IPS-18c (cell line): ENCODE data around the gene GPR108.
A peak's percentile ranks its signal among the peaks of the same experiment; 100 is the strongest.
"Not testable (repeated sequence)": the region's sequence is repeated elsewhere in the genome, so short reads cannot be mapped to it uniquely, and the experiment has no call there.

ENCODE experiments used
- H3K4me3 ChIP-seq: 2 replicates; pipeline ENCODE4 v1.7.0; 2013; ENCODE audit warnings: low read depth, mild to moderate bottlenecking, low read length, moderate library complexity; ENCODE audit not compliant: insufficient read depth
- H3K9me3 ChIP-seq: one replicate; pipeline ENCODE4 v1.6.1; 2013; ENCODE audit warnings: mild to moderate bottlenecking, low read length, moderate library complexity; ENCODE audit not compliant: control insufficient read depth, insufficient read depth

Gene GPR108

GRCh38 chr19:6737284-6737872 lies at the start of gene GPR108:
TSS of gene GPR108 (minus strand) at chr19:6737580. CDS start at chr19:6737576, 4 bp downstream.
- peak within 1 kb of the TSS; percentile 75 for H3K4me3 ChIP-seq

GRCh38 chr19:6779206-6779605 lies 41.8 kb upstream of the GPR108 start:
- no peaks in the 10 kb centered on the region for H3K9me3 ChIP-seq
- H3K4me3 ChIP-seq: no peak overlapping the region

More at GRCh38 chr19:6737284-6737872, at the start of gene GPR108:
- H3K9me3 ChIP-seq: no peaks in the 10 kb centered on the region

- Histone ChIP-seq H3K4me3 (no peak overlapping the region), H3K9me3 (no peaks in the 10 kb centered on the region)
Observed at GRCh38 chr19:6778386-6778785, 41.0 kb upstream of the GPR108 start.

- no peaks in the 10 kb centered on the region for H3K9me3 ChIP-seq
- H3K4me3 ChIP-seq: no peak overlapping the region
Observed at GRCh38 chr19:6777434-6777833, 40.1 kb upstream of the GPR108 start.

- no peak overlapping the region for H3K4me3 ChIP-seq
- H3K9me3 ChIP-seq: no peaks in the 10 kb centered on the region
Observed at GRCh38 chr19:6776999-6777398, 39.6 kb upstream of the GPR108 start.

GRCh38 chr19:6776045-6776444 lies 38.7 kb upstream of the GPR108 start:
- not testable (repeated sequence) for H3K4me3 ChIP-seq, H3K9me3 ChIP-seq

- no peaks in the 10 kb centered on the region for H3K9me3 ChIP-seq
- H3K4me3 ChIP-seq: no peak overlapping the region
Observed at GRCh38 chr19:6774821-6775707, 37.7 kb upstream of the GPR108 start.

- no peak overlapping the region for H3K4me3 ChIP-seq
Observed at GRCh38 chr19:6773323-6773931, 36.0 kb upstream of the GPR108 start.

GRCh38 chr19:6772866-6773322 lies 35.5 kb upstream of the GPR108 start:
- Histone ChIP-seq H3K4me3 (no peak overlapping the region), H3K9me3 (no peaks in the 10 kb centered on the region)

More at GRCh38 chr19:6773323-6773931, 36.0 kb upstream of the GPR108 start:
- H3K9me3 ChIP-seq: no peaks in the 10 kb centered on the region

GRCh38 chr19:6772028-6772865 lies 34.9 kb upstream of the GPR108 start, which contains the start of gene VAV1:
TSS of gene VAV1 (plus strand) at chr19:6772708. CDS start at chr19:6772808, 100 bp downstream.
- Histone ChIP-seq H3K4me3 (no peak within 1 kb of the TSS), H3K9me3 (no peaks in the 10 kb centered on the region)

GRCh38 chr19:6771648-6772027 lies 34.3 kb upstream of the GPR108 start:
- H3K4me3 ChIP-seq, H3K9me3 ChIP-seq: not testable (repeated sequence)

GRCh38 chr19:6769006-6769619 lies 31.7 kb upstream of the GPR108 start:
- H3K4me3 ChIP-seq: no peak overlapping the region
- no peaks in the 10 kb centered on the region for H3K9me3 ChIP-seq

GRCh38 chr19:6768236-6768785 lies 30.9 kb upstream of the GPR108 start:
- Histone ChIP-seq H3K9me3 (no peaks in the 10 kb centered on the region), H3K4me3 (peak overlapping the region; percentile 81)

GRCh38 chr19:6767357-6768235 lies 30.2 kb upstream of the GPR108 start, which contains the start of gene SH2D3A:
TSS of gene SH2D3A (minus strand) at chr19:6767435. CDS start at chr19:6763748, 3,687 bp downstream.
- peak within 1 kb of the TSS; percentile 81 for H3K4me3 ChIP-seq
- H3K9me3 ChIP-seq: no peaks in the 10 kb centered on the region

GRCh38 chr19:6767081-6767356 lies 29.6 kb upstream of the GPR108 start:
- Histone ChIP-seq H3K9me3 (no peaks in the 10 kb centered on the region), H3K4me3 (peak overlapping the region; percentile 81)
